HG03442 (cell line): ENCODE measurements around the gene CCL27.
"Not testable (repeated sequence)": the region's sequence is repeated elsewhere in the genome, so short reads cannot be mapped to it uniquely, and the experiment has no call there.

Experiments
- ATAC-seq: cut with Tn5 transposase; IDR thresholded peaks from one replicate; pipeline ENCODE4 v1.9.1; 2021; ENCODE audit warnings: mild to moderate bottlenecking, moderate library complexity; ENCODE audit not compliant: unreplicated experiment

CCL27 gene

GRCh38 chr9:34651876-34652601 lies 10.4 kb downstream of the CCL27 start, which contains the start of gene IL11RA:
Gene IL11RA, plus strand, starts transcription at chr9:34652185. Its CDS starts 3,033 bp downstream, at chr9:34655218.
- ATAC-seq = no peak

- ATAC-seq = no peak
These were observed 11.1 kb downstream of the CCL27 start for GRCh38 chr9:34651321-34651720.

GRCh38 chr9:34650816-34651215 lies 11.6 kb downstream of the CCL27 start:
- no peak for ATAC-seq

- ATAC-seq = no peak
These were observed 13.8 kb downstream of the CCL27 start for GRCh38 chr9:34648673-34649072.

- no peak for ATAC-seq
These were observed 14.8 kb downstream of the CCL27 start for GRCh38 chr9:34647651-34648050.

GRCh38 chr9:34647084-34647403 lies 15.4 kb downstream of the CCL27 start:
- ATAC-seq = no peak

GRCh38 chr9:34646211-34647083 lies 16.0 kb downstream of the CCL27 start, which contains the start of gene GALT:
Gene GALT, plus strand, starts transcription at chr9:34646675. Its CDS starts 30 bp downstream, at chr9:34646705.
- peak; percentile 79 for ATAC-seq

GRCh38 chr9:34644766-34645314 lies 17.6 kb downstream of the CCL27 start:
- no peak for ATAC-seq

GRCh38 chr9:34642679-34643078 lies 19.8 kb downstream of the CCL27 start:
- ATAC-seq = no peak

- ATAC-seq = not testable (repeated sequence)
These were observed 23.1 kb downstream of the CCL27 start for GRCh38 chr9:34639322-34639721.

GRCh38 chr9:34638138-34638445 lies 24.4 kb downstream of the CCL27 start:
- ATAC-seq = no peak

- ATAC-seq = peak; percentile 82
These were observed 24.9 kb downstream of the CCL27 start, which contains the start of gene SIGMAR1 for GRCh38 chr9:34637356-34638137. Gene SIGMAR1, minus strand, starts transcription at chr9:34637787. Its CDS starts 90 bp downstream, at chr9:34637697.

- peak; percentile 27 for ATAC-seq
These were observed 25.6 kb downstream of the CCL27 start for GRCh38 chr9:34636791-34637355.

GRCh38 chr9:34635556-34635955 lies 26.9 kb downstream of the CCL27 start:
- no peak for ATAC-seq

- ATAC-seq = no peak
These were observed 27.8 kb downstream of the CCL27 start for GRCh38 chr9:34634551-34635248.

GRCh38 chr9:34633851-34634550 lies 28.5 kb downstream of the CCL27 start:
- no peak for ATAC-seq

- no peak for ATAC-seq
These were observed 29.3 kb downstream of the CCL27 start for GRCh38 chr9:34633166-34633565.

- ATAC-seq = no peak
These were observed 31.9 kb downstream of the CCL27 start for GRCh38 chr9:34630402-34631154.

GRCh38 chr9:34629491-34629808 lies 33.0 kb downstream of the CCL27 start:
- ATAC-seq = no peak
